GM18867 (cell line): ENCODE data around the gene R3HDML.
"Not testable (repeated sequence)": the region's sequence is repeated elsewhere in the genome, so short reads cannot be mapped to it uniquely, and the experiment has no call there.

Experiments
- ATAC-seq: cut with Tn5 transposase; IDR thresholded peaks from one replicate; pipeline ENCODE4 v1.9.1; 2021; ENCODE audit warnings: mild to moderate bottlenecking, moderate library complexity; ENCODE audit not compliant: unreplicated experiment

R3HDML gene, protein sequence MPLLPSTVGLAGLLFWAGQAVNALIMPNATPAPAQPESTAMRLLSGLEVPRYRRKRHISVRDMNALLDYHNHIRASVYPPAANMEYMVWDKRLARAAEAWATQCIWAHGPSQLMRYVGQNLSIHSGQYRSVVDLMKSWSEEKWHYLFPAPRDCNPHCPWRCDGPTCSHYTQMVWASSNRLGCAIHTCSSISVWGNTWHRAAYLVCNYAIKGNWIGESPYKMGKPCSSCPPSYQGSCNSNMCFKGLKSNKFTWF

DNA sequence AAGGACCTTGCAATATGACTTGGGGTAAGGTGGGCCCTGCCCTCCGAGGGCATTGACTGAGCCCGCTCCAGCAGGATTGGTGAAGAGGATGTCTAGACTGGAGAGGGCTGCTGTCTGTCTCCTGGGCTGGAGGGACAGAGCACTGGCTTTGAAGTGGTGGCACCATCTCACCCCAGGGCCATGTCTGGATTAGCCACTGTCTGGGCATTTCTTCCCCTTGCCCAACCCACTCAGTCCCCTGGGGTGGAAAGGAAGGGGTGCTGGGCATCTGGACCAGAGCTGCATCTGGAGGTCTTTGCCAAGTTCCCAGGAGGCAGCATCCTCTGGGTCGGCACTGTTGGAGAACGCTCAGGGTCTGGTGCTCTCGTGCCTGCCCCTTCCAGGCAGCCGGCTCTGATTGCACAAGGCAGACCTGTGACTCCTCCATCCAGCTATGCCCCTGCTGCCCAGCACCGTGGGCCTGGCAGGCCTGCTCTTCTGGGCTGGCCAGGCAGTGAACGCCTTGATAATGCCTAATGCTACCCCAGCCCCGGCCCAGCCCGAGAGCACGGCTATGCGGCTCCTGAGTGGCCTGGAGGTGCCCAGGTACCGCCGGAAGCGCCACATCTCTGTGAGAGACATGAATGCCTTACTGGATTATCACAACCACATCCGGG lies at the start of gene R3HDML:
TSS of gene R3HDML (plus strand) at position 319 of the 656 bp plus-strand sequence. CDS start at position 434, 115 bp downstream.
- ATAC-seq = no peak

- no peak for ATAC-seq
These were observed 49.4 kb upstream of the R3HDML start for GRCh38 chr20:44287272-44288097.

GRCh38 chr20:44288252-44288651 lies 48.6 kb upstream of the R3HDML start:
- no peak for ATAC-seq

GRCh38 chr20:44291754-44292153 lies 45.1 kb upstream of the R3HDML start:
- ATAC-seq = no peak

GRCh38 chr20:44296011-44296410 lies 40.8 kb upstream of the R3HDML start:
- ATAC-seq = no peak

GRCh38 chr20:44297721-44298120 lies 39.1 kb upstream of the R3HDML start:
- ATAC-seq = no peak

GRCh38 chr20:44299011-44299535 lies 37.8 kb upstream of the R3HDML start:
- not testable (repeated sequence) for ATAC-seq

- ATAC-seq = no peak
These were observed 35.6 kb upstream of the R3HDML start for GRCh38 chr20:44301285-44301684.

- ATAC-seq = no peak
These were observed 34.7 kb upstream of the R3HDML start for GRCh38 chr20:44302026-44302669.

GRCh38 chr20:44302736-44303135 lies 34.1 kb upstream of the R3HDML start:
- no peak for ATAC-seq

GRCh38 chr20:44304383-44304782 lies 32.5 kb upstream of the R3HDML start:
- ATAC-seq = no peak

DNA sequence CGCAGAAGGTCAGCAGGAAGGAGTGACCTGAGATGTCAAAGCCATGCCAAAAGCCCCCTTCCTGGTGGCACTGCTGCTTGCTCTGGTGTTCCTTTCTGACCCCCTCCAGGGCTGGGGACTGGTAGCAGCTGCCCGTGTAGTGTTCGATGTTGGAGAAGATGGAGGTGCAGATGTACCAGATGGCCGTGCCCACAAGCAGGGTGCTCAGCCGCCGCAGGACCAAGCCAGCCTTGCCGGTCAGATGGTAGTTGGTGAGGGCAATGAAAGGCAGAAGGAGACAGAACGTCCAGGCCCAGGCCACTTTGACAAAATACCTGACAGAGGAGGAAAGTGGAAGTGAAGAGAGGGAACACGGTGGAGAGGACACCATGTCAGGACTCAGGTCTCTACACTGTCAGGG lies 29.9 kb upstream of the R3HDML start:
- no peak for ATAC-seq

GRCh38 chr20:44309763-44310663 lies 26.8 kb upstream of the R3HDML start:
- ATAC-seq = no peak

DNA sequence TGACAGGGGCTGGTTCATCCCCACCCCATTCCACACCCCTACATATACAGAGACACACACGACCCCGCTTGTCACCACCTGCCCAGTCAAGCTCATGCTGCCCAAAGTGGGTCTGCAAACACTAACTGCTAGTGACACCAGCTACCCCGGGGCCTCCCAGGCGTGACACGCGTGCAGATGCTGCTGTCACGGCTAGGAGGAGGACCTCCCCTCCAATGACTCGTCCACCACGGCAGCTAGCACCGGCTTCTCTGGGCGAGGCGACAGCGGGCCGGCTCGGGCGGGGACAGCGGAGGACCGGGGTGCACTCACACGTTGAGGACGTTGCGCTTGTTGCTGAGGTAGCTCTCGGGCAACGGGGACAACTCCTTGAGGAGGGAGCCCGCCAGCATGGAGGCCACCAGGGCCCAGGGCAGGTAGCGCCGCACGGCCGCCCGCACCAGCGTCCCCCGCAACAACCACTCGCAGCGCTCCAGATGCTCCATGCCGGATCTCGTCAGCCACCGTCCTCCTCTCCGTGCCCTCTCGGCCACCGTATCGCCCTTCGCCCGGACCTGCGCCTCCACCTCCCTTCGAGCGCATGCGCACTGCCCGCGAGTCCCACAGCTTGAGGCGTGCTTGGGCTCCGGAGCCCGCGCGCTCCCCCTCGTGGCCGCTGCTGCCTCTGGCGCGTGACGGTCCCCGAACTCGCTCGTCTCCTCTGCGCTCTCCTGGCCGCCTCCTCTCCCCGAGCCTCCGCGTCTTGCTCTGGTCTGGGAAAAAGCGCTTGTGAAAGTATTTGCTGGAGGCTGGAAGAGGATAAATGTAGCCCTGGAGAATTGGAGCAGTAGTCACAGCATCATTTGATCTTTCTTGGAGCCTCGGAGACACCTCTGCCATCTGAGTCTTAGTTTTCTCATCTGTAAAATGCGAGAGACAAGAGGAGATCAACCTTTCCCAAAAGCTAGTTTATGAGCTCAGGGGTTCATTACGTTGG lies 25.9 kb upstream of the R3HDML start, which contains the start of gene FITM2:
TSS of gene FITM2 (minus strand) at position 539 of the 976 bp plus-strand sequence. CDS start at position 485, 54 bp downstream.
- ATAC-seq = peak; percentile 91

DNA sequence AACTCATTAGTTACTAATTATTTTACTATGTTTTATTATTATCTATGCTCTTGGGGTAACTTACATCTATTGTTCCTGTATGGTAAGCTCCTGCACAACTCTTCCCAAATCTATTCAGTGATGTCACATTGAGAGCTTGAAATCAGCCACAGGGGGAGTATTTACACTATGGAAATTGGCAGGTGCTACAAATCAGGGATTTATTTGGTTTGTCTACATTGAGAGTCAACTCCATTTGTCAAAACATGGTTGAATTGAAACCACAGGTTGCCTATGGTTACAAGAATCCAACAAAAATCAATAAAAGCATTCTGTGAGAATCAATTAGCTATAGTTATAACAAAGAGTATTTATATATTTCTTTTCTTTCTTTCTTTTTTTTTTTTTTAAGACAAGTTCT lies 22.0 kb upstream of the R3HDML start:
- ATAC-seq = no peak

DNA sequence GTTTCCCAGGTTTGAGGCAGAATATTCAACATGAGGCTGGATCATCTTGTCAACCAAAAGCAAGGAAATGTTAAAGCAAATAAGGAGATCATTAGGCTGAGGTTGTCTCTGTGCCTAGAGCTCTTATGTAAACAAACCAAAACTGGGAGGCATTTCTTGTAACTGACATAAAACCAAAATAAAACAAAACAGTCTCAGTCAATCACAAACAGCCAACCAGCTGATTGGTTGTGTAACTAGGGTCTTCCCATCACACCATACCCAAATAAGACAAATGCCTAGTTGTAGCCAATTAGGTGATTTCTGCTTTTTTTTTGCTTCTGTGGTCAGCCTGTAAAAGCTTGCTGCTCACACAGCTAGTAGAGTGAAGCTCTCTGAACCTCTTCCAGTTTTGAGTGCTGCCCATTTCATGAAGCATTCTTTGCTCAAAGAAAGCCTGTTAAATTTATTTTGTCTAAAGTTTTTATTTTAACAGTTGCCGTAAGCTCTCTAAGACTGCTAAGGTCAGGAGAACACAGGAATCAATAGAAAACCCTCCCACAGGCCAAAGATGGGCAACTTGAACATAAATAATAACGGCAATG lies 16.9 kb upstream of the R3HDML start:
- no peak for ATAC-seq

GRCh38 chr20:44324343-44324742 lies 12.5 kb upstream of the R3HDML start:
- ATAC-seq = no peak
